ENCODE measurements around the gene AKAP7.

The AKAP7 gene

GRCh38 chr6:131134220-131134979, 867 bp upstream of the AKAP7 start:
- DNase-seq (ENCODE audit: low read depth, low spot score) = no peak

DNA sequence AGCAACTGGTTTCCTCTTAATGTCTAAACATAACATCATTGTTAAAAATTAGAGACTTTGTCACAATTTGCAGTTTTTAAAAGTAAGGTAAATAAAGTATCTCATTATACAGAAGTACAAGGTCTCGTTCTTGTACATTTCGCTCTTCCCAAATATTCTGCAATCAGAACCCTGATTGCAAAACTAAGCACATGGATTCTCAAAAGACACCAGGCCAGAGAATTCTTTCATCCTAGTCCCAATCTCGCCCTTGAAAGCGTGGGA, 355 bp upstream of the AKAP7 start:
- DNase-seq (ENCODE audit: low read depth, low spot score) = no peak

GRCh38 chr6:131136021-131136786, 937 bp downstream of the AKAP7 start:
- DNase-seq (ENCODE audit: low read depth, low spot score) = no peak

GRCh38 chr6:131139599-131139998, 4.3 kb downstream of the AKAP7 start:
- DNase-seq (ENCODE audit: low read depth, low spot score) = no peak

DNA sequence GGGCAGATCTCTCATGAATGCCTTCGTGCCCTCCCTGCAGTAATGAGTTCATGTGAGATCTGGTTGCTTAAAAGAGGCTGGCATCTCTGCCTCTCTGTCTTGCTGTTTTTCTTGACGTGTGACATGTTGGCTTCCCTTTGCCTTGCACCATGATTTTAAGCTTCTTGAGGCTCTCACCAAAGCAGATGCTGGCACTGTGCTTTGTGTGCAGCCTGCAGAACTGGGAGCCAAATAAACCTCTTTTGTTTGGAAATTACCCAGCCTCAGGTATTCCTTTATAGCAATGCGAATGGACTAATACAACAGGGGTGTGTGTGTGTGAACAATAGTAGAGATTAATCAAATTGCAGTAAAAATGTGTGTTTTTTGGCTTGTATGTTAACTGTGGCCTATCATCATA, 8.1 kb downstream of the AKAP7 start:
- DNase-seq (ENCODE audit: low read depth, low spot score) = no peak

GRCh38 chr6:131146865-131147264, 11.6 kb downstream of the AKAP7 start:
- no peak for DNase-seq (ENCODE audit: low read depth, low spot score)

- no peak for DNase-seq (ENCODE audit: low read depth, low spot score)
Observed at GRCh38 chr6:131156411-131156810, 21.1 kb downstream of the AKAP7 start.

DNA sequence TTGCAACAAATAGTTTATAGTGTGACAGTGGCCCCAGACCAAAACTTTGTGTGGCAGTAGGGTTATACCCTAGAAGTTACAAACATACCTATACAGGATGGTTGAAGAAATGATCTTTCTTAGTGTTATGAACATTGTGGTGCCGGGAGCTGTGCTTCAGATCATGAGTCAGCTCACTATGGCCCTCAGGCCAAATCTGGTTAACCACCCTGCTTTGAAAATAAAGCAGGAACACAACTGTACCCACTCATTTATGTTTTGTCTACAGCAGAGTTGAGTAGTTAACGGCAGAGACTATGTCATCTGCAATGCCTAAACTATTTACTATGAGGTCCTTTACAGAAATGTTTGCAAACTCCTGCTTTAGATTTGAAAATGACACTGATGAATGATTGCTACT, 24.3 kb downstream of the AKAP7 start:
- no peak for DNase-seq (ENCODE audit: low read depth, low spot score)

- no peak for DNase-seq (ENCODE audit: low read depth, low spot score)
Observed at GRCh38 chr6:131160254-131160758, 25.0 kb downstream of the AKAP7 start.

GRCh38 chr6:131161987-131162386, 26.7 kb downstream of the AKAP7 start:
- DNase-seq (ENCODE audit: low read depth, low spot score) = no peak

- no peak for DNase-seq (ENCODE audit: low read depth, low spot score)
Observed at GRCh38 chr6:131163886-131164285, 28.6 kb downstream of the AKAP7 start.

- no peak for DNase-seq (ENCODE audit: low read depth, low spot score)
Observed at GRCh38 chr6:131164506-131164905, 29.2 kb downstream of the AKAP7 start.

DNA sequence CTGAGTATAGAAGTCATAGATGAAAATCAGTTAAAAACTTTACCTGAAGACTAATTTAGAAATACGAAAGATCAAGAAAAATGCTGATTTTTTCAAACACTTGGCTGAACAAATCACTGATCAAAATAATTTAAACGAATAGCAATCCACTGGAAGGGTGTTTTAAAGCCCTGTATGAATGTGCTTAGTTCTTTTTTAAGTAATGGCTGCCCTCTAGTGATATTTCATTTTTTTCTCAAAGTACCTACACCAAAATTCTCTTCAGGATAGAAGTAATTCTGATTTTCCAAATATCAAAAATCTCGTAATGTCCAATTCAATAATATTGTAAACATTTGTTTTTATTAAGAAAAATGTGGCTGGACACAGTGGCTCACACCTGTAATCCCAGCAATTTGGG, 32.5 kb downstream of the AKAP7 start:
- DNase-seq (ENCODE audit: low read depth, low spot score) = no peak

GRCh38 chr6:131169613-131170012, 34.3 kb downstream of the AKAP7 start:
- no peak for DNase-seq (ENCODE audit: low read depth, low spot score)

- no peak for DNase-seq (ENCODE audit: low read depth, low spot score)
Observed at GRCh38 chr6:131172222-131172621, 37.0 kb downstream of the AKAP7 start.

DNA sequence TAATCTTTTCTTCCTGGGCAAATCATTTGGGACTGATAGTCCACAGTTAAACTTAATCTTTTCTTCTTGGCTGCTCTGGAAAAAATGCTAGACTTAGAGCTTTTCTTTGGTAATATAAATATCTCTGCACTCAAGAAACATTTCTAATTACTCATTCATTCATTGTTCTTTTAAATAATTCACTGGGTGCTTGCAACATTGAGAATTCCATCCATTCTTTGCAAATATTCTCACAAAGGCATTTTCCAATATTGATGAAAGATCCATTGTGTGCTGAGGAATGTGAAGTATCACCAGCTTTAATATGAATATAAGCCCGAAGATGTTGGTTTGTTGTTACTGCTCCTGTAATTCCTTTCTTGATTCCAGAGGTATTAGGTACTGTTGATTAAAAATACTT, 38.4 kb downstream of the AKAP7 start:
- no peak for DNase-seq (ENCODE audit: low read depth, low spot score)

- no peak for DNase-seq (ENCODE audit: low read depth, low spot score)
Observed at GRCh38 chr6:131175564-131175963, 40.3 kb downstream of the AKAP7 start.

GRCh38 chr6:131177996-131178395, 42.7 kb downstream of the AKAP7 start:
- no peak for DNase-seq (ENCODE audit: low read depth, low spot score)

DNA sequence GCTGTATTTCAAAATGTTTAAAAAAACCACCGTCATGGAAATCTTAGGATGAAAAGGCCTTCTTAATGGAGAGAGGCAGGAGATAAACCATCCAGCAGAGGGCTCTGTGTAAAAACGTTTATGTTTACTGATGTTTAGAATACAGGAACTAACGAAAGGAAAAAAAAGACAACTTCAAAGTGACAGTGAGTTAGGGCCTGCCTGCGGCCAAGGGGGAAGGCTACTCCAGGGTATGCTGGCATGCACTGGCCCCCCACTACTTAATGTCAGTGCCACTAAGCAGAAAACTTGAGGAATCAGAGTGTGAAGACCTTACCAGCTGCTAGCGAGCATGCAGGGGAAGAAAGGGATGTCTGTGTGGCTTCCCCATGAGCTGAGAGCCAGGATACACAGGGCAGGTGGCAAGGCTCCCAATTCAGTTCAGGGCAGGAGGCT, 47.7 kb downstream of the AKAP7 start:
- DNase-seq (ENCODE audit: low read depth, low spot score) = no peak

DNA sequence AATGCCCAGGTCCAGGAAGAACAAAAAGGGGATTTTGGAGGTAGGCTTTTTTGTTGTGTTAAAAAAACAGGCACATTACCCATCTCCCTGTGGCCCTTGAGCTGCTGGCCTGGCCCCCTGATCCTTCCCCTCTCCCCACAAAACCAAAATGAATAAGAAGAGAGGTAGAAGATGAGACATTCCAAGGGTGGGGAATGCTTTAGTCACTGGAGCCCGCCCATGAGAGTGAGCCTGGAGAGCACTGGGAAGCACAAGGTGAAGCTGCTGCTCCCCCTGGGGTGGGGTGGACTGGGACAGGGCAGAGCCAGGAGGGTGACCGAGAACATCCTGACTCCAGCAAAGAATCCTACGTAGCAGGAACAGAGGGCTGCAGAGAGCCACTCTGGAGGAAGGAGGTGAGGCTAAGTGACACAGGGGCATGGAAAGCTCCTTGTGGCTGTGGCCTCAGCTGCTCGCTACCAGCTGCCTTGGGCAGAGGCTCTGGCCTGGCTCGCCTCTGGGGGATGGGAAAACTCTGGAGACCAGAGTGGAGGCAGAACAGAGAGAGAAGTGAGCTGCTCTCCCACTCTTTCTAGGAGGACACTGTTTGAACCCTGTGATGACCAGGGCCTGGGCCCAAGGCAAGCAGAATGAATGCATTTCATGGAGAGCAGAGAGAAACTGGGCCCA, 48.3 kb downstream of the AKAP7 start:
- DNase-seq (ENCODE audit: low read depth, low spot score) = no peak

- no peak for DNase-seq (ENCODE audit: low read depth, low spot score)
Observed at GRCh38 chr6:131191590-131191989, 56.3 kb downstream of the AKAP7 start.

- DNase-seq (ENCODE audit: low read depth, low spot score) = no peak
Observed at GRCh38 chr6:131197716-131198115, 62.4 kb downstream of the AKAP7 start.

Measured in activated CD4-positive, CD25-positive, alpha-beta regulatory T cell treated with anti-CD3 and anti-CD28 coated beads, Interleukin-2, amount 50 U/mL, for 16 hours (primary cell).